ENCODE measurements around the gene CTF1.

GRCh38 chr16:30885196-30885595, 11.2 kb upstream of the CTF1 start:
- TF ChIP-seq CTCF (IDR thresholded peaks at IDR 0.05; ENCODE audit: low read depth, low read length, poor library complexity, severe bottlenecking): no peak
- no peak for TF ChIP-seq EZH2phosphoT487 (IDR thresholded peaks at IDR 0.05; ENCODE audit: borderline replicate concordance, low read length)

All from DOHH2 (cell line).